Erythroblast (primary cell): ENCODE results near the gene FBXO42.

ENCODE experiments used
- GATA1 ChIP-seq: IDR thresholded peaks from 2 replicates; pipeline ENCODE4 v1.6.1; 2011; ENCODE audit warnings: low read depth, mild to moderate bottlenecking, control low read depth, low read length, moderate library complexity
- POLR2A ChIP-seq: IDR thresholded peaks from 2 replicates; pipeline ENCODE4 v1.6.1; 2011; ENCODE audit warnings: mild to moderate bottlenecking, low read length

DNA sequence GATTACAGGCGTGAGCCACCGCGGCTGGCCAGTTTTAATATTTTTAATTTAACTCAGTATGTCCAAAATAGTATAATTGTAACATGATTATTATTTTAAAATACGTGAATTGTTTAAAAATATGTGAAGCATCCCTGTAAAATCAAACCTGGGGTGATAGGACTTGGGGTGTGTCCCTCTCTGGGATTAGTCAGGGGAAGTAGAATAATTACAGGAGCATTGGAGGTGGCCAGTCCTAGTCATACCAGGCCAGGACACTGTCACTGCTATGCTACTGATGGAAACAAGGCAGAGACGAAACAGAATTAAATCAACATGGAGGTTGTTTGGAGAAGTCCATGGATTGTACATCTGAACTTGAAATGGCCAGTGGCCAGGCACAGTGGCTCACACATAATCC, 31.6 kb upstream of the FBXO42 start:
- TF ChIP-seq POLR2A (no peak), GATA1 (no peak)
